HEK293T (cell line): ENCODE data around the gene LRRC9.
A peak's percentile ranks its signal among the peaks of the same experiment; 100 is the strongest.

Source experiments
- CTCF ChIA-PET: fragments of 350-600 bp; formaldehyde crosslinking; extraction: SDS; loops from one replicate; lab custom pipeline; 2021; ENCODE audit warnings: antibody characterized with exemption, inconsistent platforms; lab: Yijun Ruan, JAX
- POLR2A ChIA-PET: fragments of 350-600 bp; formaldehyde crosslinking; extraction: SDS; loops from one replicate; lab custom pipeline; 2020; ENCODE audit warnings: antibody characterized with exemption, inconsistent platforms; lab: Yijun Ruan, JAX
- DNase-seq: peaks from one replicate; pipeline ENCODE4 v3.0.0; 2012; ENCODE audit warnings: mixed read lengths; ENCODE audit errors: extremely low spot score
- ARNT ChIP-seq: fragments of 450-650 bp; IDR thresholded peaks from 2 replicates; pipeline ENCODE4 v1.6.1; 2017; ENCODE audit warnings: mild to moderate bottlenecking
- BHLHE40 ChIP-seq: fragments of 450-650 bp; IDR thresholded peaks from 2 replicates; pipeline ENCODE4 v1.6.1; 2016; ENCODE audit warnings: mild to moderate bottlenecking, moderate library complexity, borderline replicate concordance
- CTBP1 ChIP-seq: fragments of 450-650 bp; IDR thresholded peaks from 2 replicates; pipeline ENCODE4 v1.6.1; 2016; ENCODE audit warnings: borderline replicate concordance
- ELF4 ChIP-seq: fragments of 450-650 bp; IDR thresholded peaks from 2 replicates; pipeline ENCODE4 v1.6.1; 2017; ENCODE audit warnings: antibody characterized with exemption
- FOXA1 ChIP-seq: fragments of 450-650 bp; IDR thresholded peaks from 2 replicates; pipeline ENCODE4 v1.6.1; 2016; ENCODE audit warnings: mild to moderate bottlenecking
- FOXK2 ChIP-seq: fragments of 450-650 bp; IDR thresholded peaks from 2 replicates; pipeline ENCODE4 v1.6.1; 2016; ENCODE audit warnings: mild to moderate bottlenecking
- FOXM1 ChIP-seq: fragments of 450-650 bp; IDR thresholded peaks from 2 replicates; pipeline ENCODE4 v1.6.1; 2017; ENCODE audit warnings: mild to moderate bottlenecking, borderline replicate concordance
- HDGF ChIP-seq: fragments of 450-650 bp; IDR thresholded peaks from 2 replicates; pipeline ENCODE4 v1.6.1; 2017; ENCODE audit warnings: antibody characterized with exemption, borderline replicate concordance
- L3MBTL2 ChIP-seq: fragments of 450-650 bp; conservative IDR thresholded peaks from 2 replicates; pipeline ENCODE4 v1.6.1; 2016; ENCODE audit warnings: mild to moderate bottlenecking
- LEF1 ChIP-seq: fragments of 450-650 bp; IDR thresholded peaks from 2 replicates; pipeline ENCODE4 v1.6.1; 2017; ENCODE audit warnings: mild to moderate bottlenecking, borderline replicate concordance
- NFRKB ChIP-seq: fragments of 450-650 bp; IDR thresholded peaks from 2 replicates; pipeline ENCODE4 v1.6.1; 2016; ENCODE audit warnings: mild to moderate bottlenecking, moderate library complexity
- SP1 ChIP-seq: fragments of 450-650 bp; IDR thresholded peaks from 2 replicates; pipeline ENCODE4 v1.6.1; 2017
- SUZ12 ChIP-seq: fragments of 450-650 bp; IDR thresholded peaks from 2 replicates; pipeline ENCODE4 v1.6.1; 2016; ENCODE audit warnings: mild to moderate bottlenecking
- TARDBP ChIP-seq: fragments of 450-650 bp; IDR thresholded peaks from 2 replicates; pipeline ENCODE4 v1.6.1; 2016
- ZNF384 ChIP-seq: fragments of 450-650 bp; IDR thresholded peaks from 2 replicates; pipeline ENCODE4 v1.6.1; 2016
- TF ChIP-seq, protein P1 (sequence below): fragments of 450-650 bp; IDR thresholded peaks from 2 replicates; pipeline ENCODE4 v1.6.1; 2016

The LRRC9 gene

DNA sequence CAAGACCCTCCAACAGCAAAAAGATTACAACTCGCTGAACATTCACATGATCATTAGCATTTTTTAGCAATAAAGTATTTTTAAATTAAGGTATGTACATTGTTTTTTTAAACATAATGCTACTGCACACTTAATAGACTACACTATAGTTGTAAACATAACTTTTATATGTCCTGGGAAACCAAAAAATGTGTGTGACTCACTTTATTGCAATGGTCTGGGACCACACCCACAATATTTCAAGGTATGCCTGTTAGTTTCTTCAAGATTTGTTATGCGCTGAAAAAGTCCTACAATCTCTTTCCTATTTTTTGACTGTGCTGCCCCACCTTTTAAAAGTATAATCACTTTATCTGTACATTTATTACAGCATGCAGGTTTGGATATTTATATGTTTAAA is 141.4 kb downstream of the LRRC9 start:
- DNase-seq, result no peak
- TF ChIP-seq FOXM1 (no peak), ARNT (no peak), SP1 (no peak), HDGF (no peak), BHLHE40 (no peak), NFRKB (no peak), LEF1 (no peak), TARDBP (no peak), CTBP1 (no peak), ELF4 (no peak), SUZ12 (no peak), FOXA1 (no peak), ZNF384 (no peak), FOXK2 (no peak), L3MBTL2 (no peak)
- TF ChIP-seq, protein P1, sequence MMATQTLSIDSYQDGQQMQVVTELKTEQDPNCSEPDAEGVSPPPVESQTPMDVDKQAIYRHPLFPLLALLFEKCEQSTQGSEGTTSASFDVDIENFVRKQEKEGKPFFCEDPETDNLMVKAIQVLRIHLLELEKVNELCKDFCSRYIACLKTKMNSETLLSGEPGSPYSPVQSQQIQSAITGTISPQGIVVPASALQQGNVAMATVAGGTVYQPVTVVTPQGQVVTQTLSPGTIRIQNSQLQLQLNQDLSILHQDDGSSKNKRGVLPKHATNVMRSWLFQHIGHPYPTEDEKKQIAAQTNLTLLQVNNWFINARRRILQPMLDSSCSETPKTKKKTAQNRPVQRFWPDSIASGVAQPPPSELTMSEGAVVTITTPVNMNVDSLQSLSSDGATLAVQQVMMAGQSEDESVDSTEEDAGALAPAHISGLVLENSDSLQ, result no peak
- ChIA-PET POLR2A (no interaction called here), CTCF (no interaction called here)

DNA sequence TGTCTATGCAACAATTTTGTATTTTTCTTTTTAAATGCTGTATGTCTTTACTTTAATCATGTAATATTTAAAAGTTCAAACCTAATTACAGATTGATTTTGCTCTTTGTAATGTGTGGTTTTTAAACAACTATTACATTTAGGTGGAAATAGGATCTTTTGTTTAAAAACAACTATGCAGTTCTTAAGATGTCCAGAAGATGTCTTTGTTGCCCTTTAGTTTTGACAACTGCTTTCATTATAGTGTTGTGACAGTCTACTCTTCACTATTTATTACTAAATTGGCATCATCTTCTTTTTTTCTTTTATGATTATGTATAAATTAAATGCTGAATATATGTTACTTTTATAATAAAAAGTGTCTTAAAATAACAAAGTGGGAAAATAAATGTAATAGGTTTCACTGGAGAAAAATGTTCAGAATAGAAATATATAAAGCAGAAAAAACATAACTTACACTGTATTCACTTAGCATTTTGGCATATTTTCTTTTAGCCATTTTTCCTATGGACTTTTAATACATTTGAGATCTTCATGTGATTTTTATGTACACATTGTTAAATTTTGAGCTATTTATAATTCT is 144.6 kb downstream of the LRRC9 start:
- TF ChIP-seq, protein P1, result peak; percentile 62; the same call in 1 of the 2 replicates
- TF ChIP-seq FOXK2, result no peak
- POLR2A ChIA-PET, result interaction anchor here (0.6 kb wide), 1 partner anchor 117 kb away, joined by 3 read pairs; no protein-coding TSS in a partner anchor
- CTCF ChIA-PET, result interaction anchor here (0.6 to 1.5 kb wide), 3 partner anchors 101 to 120 kb away, joined by 3 to 5 read pairs (median 4); no protein-coding TSS in a partner anchor
- peak; percentile 10 for DNase-seq

DNA sequence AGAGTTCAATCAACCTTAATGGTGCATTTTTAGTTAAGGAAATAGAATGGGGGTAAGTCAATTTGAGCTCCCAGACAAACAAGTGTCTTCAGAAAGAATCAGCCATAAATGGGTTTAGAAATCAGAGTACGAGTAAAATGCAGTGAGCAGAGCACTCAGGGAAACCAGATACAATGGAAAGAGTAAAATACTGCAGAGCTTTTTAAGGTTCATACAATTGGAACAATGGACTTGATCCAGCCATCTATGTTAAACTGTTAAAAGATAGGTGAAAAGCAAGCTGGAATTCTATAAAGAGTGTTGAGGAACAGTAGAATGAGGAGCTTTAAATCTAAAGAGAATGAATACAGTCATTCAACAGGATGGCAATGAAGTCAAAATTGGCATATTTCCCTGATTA is 147.9 kb downstream of the LRRC9 start:
- ChIA-PET POLR2A (no interaction called here), CTCF (no interaction called here)
- TF ChIP-seq, protein P1, result no peak
- no peak for TF ChIP-seq ARNT
- no peak for DNase-seq

DNA sequence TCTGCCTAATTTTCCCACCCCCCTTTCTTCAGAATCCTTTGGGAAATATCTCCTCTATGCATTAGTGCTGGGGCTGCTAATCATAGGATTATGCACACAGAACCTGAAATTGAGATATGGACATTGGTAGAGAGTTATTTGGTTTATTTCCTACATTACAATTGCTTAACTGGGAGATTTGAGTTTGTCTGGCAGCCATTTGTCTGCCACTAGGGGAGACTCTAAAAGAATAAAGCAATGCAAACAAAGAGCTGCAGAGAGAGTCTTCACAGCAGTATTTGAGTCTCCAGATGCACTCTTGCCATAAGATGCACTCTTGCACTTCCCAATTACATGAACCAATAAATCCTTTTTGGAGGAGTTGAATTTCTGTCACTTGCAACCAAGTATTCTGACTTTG is 159.8 kb downstream of the LRRC9 start:
- TF ChIP-seq, protein P1, result no peak
- TF ChIP-seq L3MBTL2, result no peak
- DNase-seq, result no peak
- CTCF ChIA-PET, result no interaction called here
- POLR2A ChIA-PET, result no interaction called here

DNA sequence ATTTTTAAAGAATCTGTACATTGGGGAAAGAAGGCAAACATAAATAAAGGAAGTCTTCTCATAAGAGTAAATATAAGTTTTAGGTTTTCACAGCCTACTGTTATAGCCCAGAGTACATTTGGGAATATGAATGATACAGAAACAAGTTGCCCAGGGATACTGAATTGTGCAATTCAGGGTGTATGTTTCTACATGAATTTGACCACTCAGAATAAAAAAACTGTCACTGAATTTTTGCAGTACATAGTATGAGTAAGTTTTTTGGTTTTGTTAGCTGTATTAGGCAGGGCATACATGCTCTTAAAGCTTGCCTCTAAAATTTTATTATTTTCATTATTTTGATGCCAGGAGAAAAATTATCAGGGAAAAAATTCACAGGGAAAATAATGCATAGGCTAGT is 165.1 kb downstream of the LRRC9 start:
- TF ChIP-seq FOXK2, result no peak
- TF ChIP-seq ELF4, result no peak
- no peak for TF ChIP-seq ARNT
- no peak for TF ChIP-seq TARDBP
- no peak for TF ChIP-seq HDGF
- TF ChIP-seq L3MBTL2, result no peak
- no peak for TF ChIP-seq LEF1
- no peak for TF ChIP-seq NFRKB
- no peak for TF ChIP-seq FOXM1
- TF ChIP-seq, protein P1, result no peak
- no peak for TF ChIP-seq FOXA1
- no peak for TF ChIP-seq SUZ12
- TF ChIP-seq CTBP1, result no peak
- TF ChIP-seq BHLHE40, result no peak
- no peak for TF ChIP-seq ZNF384
- TF ChIP-seq SP1, result no peak
- POLR2A ChIA-PET, result interaction anchor here (1.3 kb wide), 1 partner anchor 80 kb away, joined by 4 read pairs; the partner anchor contains the start of gene DHRS7
- no peak for DNase-seq
- CTCF ChIA-PET, result no interaction called here

DNA sequence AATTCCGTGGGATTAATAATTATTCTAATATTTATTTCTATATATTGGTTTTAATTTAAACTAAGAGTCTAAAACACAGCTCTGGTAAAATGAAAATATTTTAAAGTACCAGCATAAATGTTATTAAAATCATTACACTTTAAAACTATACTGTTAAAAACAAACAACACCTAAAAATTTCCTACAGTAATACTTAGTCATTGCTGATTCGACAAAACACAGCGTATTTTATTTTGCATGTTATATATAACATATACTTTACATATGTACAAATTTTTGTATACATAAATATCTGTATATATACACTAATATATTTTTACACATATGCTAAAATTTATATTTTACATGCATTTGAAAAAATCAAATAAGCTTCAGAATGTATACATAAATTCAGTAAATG is 165.7 kb downstream of the LRRC9 start:
- ChIA-PET POLR2A (interaction anchor here (1.3 kb wide), 1 partner anchor 80 kb away, joined by 4 read pairs; the partner anchor contains the start of gene DHRS7), CTCF (no interaction called here)
- TF ChIP-seq CTBP1 (no peak), SUZ12 (no peak), TARDBP (no peak), L3MBTL2 (no peak), HDGF (no peak), FOXM1 (no peak), ELF4 (no peak), BHLHE40 (no peak), FOXK2 (no peak), SP1 (no peak), FOXA1 (no peak), NFRKB (no peak), ZNF384 (no peak), LEF1 (no peak), ARNT (no peak)
- TF ChIP-seq, protein P1, result no peak
- DNase-seq, result no peak
